Activated T-cell treated with anti-CD3 and anti-CD28 coated beads, Interleukin-2, amount 50 U/mL, for 72 hours (primary cell): ENCODE results near the gene MZT2A. TPM values are rescaled to one million over a fixed set of nuclear protein-coding genes. Genes with fewer than 3 reads are reported as not detected.
"Not testable (repeated sequence)": the region's sequence is repeated elsewhere in the genome, so short reads cannot be mapped to it uniquely, and the experiment has no call there.

ENCODE experiments used
- ATAC-seq, 2 donors: fragments of 150-1000 bp; cut with Tn5 transposase; replicated peaks in 1 of 2; 2 replicates each; pipeline ENCODE4 v1.10.0; 2021; ENCODE audit warnings: moderate library complexity in 2 of 2, mild to moderate bottlenecking in 1 of 2
- DNase-seq, 2 donors: peaks; one replicate each; pipeline ENCODE4 v3.0.0; 2021 to 2022; ENCODE audit warnings: mixed read lengths in 1 of 2
- H3K27ac Mint-ChIP-seq: one replicate; pipeline ENCODE4 v1.8.0; 2022; ENCODE audit warnings: mild to moderate bottlenecking, moderate library complexity, mixed read lengths
- H3K27me3 Mint-ChIP-seq: one replicate; pipeline ENCODE4 v1.8.0; 2022; ENCODE audit warnings: low read depth, mixed read lengths
- H3K36me3 Mint-ChIP-seq, 2 donors: one replicate each; pipeline ENCODE4 v1.8.0; 2022; ENCODE audit warnings: mixed read lengths in 2 of 2, mild to moderate bottlenecking in 1 of 2; ENCODE audit not compliant: insufficient read depth in 2 of 2
- H3K4me1 Mint-ChIP-seq: one replicate; pipeline ENCODE4 v1.8.0; 2022; ENCODE audit warnings: low read depth, mixed read lengths
- H3K4me3 Mint-ChIP-seq, 2 donors: one replicate each; pipeline ENCODE4 v1.8.0; 2022; ENCODE audit warnings: mild to moderate bottlenecking in 2 of 2, mixed read lengths in 2 of 2, moderate library complexity in 2 of 2
- H3K9me3 Mint-ChIP-seq, 2 donors: one replicate each; pipeline ENCODE4 v1.8.0; 2022; ENCODE audit warnings: mixed read lengths in 2 of 2
- total RNA-seq, 2 donors: library from RNA; stranded (reverse); gene quantifications; one replicate each; pipeline ENCODE4 v1.2.3, GENCODE V29; 2022

Gene MZT2A
- total RNA-seq, 2 donors from 2014 or later = 158 to 178 TPM

DNA sequence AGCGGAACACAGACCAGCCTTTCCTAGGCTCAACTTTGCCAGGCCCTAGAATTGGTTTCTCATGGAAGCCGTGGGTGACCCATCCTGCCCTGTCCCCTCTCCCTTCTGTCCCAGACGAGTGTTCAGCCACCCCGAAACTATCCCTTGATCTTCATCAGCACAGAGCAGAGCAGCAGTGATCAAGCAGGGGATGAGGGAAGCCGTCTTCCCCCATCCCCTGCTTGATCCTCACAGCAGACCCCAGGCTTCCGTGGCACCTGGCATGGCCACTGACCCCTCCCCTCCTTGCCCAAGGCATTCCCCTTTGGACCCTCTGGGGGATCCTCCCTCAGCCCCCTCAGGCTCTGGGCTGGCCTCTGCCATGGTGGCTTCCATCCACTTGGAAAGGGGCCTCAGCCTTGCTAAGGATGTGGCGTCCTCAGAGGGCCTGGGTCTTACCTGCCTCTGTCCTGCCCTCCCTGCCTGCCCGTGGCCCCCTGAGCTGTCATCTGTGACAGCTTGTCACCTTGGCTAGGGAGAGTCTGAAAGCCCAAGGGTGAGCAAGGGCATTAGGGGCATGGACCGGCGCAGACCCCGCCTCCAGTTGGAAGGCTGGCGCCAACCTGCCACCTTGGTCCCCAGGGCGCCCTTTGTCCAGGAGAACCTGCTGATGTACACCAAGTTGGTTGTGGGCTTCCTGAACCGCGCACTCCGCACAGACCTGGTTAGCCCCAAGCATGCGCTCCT is 25.1 kb upstream of the MZT2A start:
- H3K4me3 Mint-ChIP-seq = no peak overlapping the region

DNA sequence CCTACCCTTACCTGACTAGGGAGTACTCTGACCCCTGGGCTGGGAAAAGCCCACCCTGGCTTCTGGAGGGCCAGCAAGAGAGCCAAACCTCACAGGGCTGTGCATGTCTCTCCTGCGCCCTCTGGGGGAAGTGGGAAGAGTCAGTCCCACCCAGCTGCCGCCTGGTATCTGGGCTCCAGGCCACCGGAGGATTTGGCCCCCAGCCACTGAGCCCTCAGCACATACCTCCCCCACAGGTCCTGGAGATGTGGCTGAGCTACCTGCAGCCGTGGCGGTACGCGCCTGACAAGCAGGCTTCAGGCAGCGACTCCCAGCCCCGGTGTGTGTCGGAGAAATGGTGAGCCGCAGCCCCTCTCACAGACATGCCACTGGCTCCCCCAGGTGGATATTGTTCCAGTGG is 24.4 kb upstream of the MZT2A start:
- DNase-seq, H3K27ac Mint-ChIP-seq, H3K4me1 Mint-ChIP-seq, H3K27me3 Mint-ChIP-seq, H3K36me3 Mint-ChIP-seq, H3K4me3 Mint-ChIP-seq, ATAC-seq, H3K9me3 Mint-ChIP-seq: not testable (repeated sequence)

More for the DNA sequence above, 25.1 kb upstream of the MZT2A start:
- no peak overlapping the region for H3K27ac Mint-ChIP-seq
- peaks cover 0 to 6% of the 10 kb centered on the region in 2 donors for H3K36me3 Mint-ChIP-seq
- H3K27me3 Mint-ChIP-seq = no peaks in the 10 kb centered on the region
- no peaks in the 10 kb centered on the region for H3K9me3 Mint-ChIP-seq
- DNase-seq (no peak), ATAC-seq (no peak)
- no peaks in the 10 kb centered on the region for H3K4me1 Mint-ChIP-seq

DNA sequence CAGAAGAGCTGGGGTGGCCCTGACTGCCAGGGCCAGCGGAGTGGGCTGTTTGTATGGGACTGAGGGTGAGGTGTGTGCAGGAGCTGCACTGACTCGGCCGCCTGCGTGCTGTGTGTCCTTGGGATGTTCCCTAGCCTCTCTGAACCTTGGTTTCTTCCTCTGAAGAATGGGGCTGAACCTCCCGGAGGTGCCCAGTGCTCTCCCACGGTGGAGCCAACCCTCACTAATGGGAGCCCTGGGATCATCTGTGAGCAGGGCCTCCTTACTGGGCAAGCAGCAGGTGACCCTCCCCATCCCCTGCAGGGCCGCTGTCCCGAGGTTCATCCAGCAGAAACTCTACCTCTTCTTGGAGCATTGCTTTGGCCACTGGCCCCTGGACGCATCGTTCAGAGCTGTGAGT is 23.8 kb upstream of the MZT2A start:
- ATAC-seq (no peak), DNase-seq (no peak)
- Mint-ChIP-seq H3K9me3 (no peaks in the 10 kb centered on the region), H3K27ac (no peak overlapping the region), H3K4me3 (no peak overlapping the region), H3K36me3 (peaks cover 0 to 8% of the 10 kb centered on the region in 2 donors), H3K27me3 (no peaks in the 10 kb centered on the region), H3K4me1 (no peaks in the 10 kb centered on the region)

DNA sequence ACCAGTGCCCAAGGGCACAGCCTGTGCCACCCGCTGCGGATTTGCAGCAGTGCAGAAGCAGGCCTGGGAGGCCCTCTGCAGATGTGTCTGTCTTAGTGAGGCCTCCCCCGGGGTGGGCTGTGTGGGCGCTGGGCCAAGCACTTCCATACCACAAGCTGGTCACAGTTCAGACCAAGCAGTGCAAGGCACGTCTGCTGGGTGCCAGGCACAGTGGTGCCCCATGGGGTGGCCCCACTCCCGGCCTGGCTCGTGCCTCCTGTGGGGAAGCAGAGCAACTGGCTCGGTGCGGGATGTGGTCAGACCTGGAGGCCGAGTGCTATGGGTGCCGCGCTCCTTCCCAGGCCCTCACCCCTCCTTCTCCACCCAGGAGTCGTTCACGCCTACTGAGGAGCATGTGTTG is 23.0 kb upstream of the MZT2A start:
- not testable (repeated sequence) for H3K27me3 Mint-ChIP-seq, ATAC-seq, H3K27ac Mint-ChIP-seq, H3K9me3 Mint-ChIP-seq, H3K4me3 Mint-ChIP-seq, H3K36me3 Mint-ChIP-seq, DNase-seq, H3K4me1 Mint-ChIP-seq

DNA sequence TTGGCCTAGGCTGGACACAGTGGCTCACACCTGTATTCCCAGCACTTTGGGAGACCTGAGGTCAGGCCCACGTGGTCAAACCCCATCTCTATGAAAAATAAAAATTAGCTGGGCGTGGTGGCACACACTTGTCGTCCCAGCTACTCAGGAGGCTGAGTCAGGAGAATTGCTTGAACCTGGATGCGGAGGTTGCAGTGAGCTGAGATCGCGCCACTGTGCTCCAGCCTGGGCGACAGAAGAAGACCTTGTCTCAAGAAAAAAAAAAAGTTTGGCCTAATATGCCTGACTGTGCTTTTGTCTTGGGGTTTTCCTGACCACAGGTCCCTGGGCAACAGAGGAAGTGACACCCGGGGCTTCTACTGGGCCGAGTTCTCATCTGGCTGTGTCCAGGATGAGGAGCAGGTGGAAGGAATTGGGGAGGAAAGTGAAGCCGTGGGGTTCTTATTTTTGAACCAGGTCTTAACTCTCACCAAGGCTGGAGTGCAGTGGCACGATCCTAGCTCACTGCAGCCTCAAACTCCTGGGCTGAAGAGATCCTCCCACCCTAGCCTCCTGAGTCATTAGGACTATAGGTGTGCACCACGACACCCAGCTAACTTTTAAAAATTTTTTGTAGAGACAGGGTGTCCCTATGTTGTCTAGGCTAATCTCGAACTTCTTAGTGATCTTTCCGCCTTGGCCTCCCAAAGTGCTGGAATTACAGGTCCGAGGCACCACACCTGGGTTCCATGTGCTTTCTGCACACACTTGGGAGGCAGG is 22.4 kb upstream of the MZT2A start:
- H3K9me3 Mint-ChIP-seq, H3K36me3 Mint-ChIP-seq, H3K27ac Mint-ChIP-seq, DNase-seq, H3K27me3 Mint-ChIP-seq, H3K4me3 Mint-ChIP-seq, H3K4me1 Mint-ChIP-seq: not testable (repeated sequence)
- ATAC-seq = peak in 1 of 2 donors; percentile 20

DNA sequence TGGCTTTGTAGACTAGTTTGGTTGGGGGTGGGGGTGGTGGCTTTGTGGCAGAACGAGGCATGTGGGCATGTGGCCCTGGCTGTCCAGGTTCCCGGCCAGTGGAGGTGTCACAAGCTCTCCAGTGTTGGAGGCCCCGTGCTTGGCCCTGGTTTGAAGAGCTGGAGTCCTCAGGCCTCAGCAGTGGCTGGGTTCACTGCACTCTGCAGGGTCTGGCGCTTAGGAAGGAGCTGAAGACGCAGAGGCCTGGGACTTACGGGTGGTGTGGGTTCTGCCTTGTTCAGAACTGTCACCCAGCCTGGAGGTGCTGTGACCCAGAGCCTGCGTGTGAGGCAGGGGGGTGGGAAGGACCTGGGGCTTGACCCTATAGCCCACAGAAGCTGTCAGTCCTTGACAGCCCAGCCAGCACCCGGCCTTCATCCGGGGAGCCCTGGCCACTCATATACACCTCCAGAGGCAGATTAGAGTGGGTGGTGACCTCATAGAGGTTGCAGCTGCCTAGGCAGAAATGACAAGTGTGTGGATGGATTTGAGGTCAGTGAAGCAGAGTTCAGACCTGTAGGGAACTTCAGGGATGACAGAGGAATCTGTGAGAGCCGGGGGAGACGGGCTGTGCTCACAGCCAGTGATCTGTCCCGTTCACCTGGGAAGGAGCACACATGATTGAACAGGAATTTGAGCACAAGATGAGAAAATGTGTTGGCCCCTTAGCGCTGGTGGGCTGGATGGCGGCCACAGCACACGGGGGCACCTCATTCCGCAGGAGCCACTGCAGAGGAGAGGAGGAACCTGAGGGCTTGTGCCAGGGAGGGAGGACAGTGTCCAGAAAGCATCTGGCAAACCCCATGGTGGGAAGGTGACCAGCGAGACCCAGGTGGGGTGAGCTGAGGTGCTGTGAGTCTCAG is 20.0 kb upstream of the MZT2A start:
- ATAC-seq = peak in 1 of 2 donors; percentile 16
- H3K27me3 Mint-ChIP-seq, H3K36me3 Mint-ChIP-seq, H3K9me3 Mint-ChIP-seq, H3K27ac Mint-ChIP-seq, DNase-seq, H3K4me1 Mint-ChIP-seq, H3K4me3 Mint-ChIP-seq: not testable (repeated sequence)

DNA sequence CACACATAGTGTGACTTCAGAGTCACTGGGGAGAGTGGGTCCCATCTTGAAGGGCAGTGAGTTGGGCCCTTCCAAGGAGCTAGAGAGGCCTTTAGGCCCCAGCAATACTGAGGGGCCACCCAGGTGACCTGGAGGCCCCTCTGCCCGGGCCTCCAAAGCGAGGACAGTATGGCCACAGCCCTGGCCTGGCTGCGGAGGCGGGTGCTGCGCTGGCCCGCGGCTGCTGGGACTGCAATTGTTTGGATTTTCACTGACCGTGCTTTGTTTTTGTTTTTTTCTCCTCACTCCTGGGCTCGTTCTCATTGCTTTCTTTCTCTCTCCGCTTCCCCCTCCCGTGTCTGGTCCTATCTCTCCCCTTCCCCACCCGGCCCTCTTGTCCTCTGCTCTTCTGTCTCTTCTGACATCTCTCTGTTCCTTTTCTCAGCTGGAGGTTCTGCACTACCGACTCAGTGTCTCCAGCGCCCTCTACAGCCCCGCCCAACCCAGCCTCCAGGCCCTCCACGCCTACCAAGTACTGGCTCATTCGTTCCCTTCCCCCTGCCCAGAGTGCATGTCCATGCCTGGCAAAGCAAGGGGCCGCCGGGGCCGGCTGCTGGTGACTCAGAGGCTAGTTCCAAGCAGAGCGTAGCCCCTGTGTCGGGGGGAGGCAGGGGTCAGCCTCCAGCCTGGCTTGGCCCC is 19.2 kb upstream of the MZT2A start:
- not testable (repeated sequence) for H3K36me3 Mint-ChIP-seq, H3K27me3 Mint-ChIP-seq, ATAC-seq, H3K9me3 Mint-ChIP-seq, H3K27ac Mint-ChIP-seq, H3K4me1 Mint-ChIP-seq, H3K4me3 Mint-ChIP-seq, DNase-seq

DNA sequence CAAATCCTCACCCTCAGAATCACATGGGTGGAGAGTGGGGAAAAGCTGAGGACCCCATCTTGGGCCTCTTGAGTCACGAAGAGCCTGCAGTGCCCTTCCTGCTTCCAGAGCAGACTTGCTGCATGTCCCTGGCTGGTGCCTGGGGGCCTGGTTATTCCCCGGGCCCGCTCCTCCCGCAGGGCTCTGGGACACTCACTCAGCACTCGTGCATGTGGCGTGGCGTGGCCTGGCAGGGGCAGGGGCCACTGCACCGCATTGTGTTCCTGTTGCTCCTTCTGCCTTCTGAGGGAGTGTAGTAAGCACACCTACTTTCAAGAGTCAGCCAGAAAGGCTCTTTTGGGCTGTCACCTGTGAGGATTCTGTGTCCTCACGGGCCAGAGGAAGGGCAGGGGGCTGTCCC is 17.4 kb upstream of the MZT2A start:
- Mint-ChIP-seq H3K27me3 (no peaks in the 10 kb centered on the region), H3K9me3 (no peaks in the 10 kb centered on the region), H3K4me1 (no peaks in the 10 kb centered on the region), H3K36me3 (peaks cover 7 to 16% of the 10 kb centered on the region in 2 donors), H3K4me3 (no peak overlapping the region), H3K27ac (no peak overlapping the region)
- no peak for DNase-seq
- ATAC-seq = no peak

DNA sequence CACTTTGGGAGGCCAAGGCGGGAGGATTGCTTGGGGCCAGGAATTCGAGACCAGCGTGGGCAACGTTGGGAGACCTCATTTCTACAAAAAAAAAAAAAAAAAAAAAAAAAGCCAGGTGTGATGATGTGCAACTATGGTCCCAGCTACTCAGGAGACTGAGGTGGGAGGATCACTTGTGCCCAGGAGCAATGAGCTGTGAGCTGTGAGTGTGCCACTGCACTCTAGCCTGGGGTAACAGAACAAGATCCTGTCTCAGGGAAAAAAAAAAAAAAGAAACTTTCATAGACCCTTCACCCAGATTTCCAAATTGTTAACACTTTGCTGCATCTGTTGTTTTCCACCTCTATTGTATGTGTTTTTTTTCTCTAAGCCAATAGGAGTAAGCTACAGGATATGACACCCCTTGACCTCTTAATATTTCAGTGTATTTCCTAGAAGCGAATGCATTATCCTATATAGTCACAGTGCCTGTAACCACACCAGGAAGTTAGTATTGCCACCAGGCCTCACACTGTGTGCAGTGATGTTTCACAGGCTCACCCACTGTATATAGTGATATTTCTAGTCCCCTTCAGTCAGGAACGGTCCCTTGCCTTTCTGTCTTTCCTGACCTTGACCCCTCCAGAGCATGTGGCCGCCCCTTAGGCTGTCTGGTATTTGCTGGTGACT is 12.0 kb upstream of the MZT2A start:
- DNase-seq, H3K27me3 Mint-ChIP-seq, H3K9me3 Mint-ChIP-seq, H3K4me1 Mint-ChIP-seq: not testable (repeated sequence)
- Mint-ChIP-seq H3K27ac (peak overlapping the region; percentile 56), H3K36me3 (peaks cover 9 to 34% of the 10 kb centered on the region in 2 donors), H3K4me3 (peak overlapping the region in 1 of 2 donors; percentile 56)
- peak; percentile 39 to 96 for ATAC-seq

DNA sequence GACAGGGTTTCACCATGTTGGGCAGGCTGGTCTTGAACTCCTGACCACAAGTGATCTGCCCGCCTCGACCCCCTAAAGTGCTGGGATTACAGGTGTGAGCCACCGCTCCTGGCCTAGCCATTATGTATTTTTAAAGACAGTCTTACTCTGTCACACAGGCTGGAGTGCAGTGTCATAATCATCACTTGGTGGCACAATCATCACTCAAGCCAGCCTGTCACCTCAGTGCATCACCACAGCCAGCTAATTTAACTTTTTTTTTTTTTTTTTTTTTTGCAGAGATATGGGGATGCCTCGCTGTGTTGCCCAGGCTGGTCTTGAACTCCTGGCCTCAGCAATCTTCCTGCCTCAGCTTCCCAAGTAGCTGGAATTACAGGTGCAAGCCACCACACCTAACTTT is 11.4 kb upstream of the MZT2A start:
- not testable (repeated sequence) for H3K27me3 Mint-ChIP-seq, DNase-seq, H3K4me3 Mint-ChIP-seq, H3K4me1 Mint-ChIP-seq, H3K9me3 Mint-ChIP-seq
- peak in 1 of 2 donors; percentile 47 for ATAC-seq
- Mint-ChIP-seq H3K36me3 (peaks cover 9 to 34% of the 10 kb centered on the region in 2 donors), H3K27ac (peak overlapping the region; percentile 81)

DNA sequence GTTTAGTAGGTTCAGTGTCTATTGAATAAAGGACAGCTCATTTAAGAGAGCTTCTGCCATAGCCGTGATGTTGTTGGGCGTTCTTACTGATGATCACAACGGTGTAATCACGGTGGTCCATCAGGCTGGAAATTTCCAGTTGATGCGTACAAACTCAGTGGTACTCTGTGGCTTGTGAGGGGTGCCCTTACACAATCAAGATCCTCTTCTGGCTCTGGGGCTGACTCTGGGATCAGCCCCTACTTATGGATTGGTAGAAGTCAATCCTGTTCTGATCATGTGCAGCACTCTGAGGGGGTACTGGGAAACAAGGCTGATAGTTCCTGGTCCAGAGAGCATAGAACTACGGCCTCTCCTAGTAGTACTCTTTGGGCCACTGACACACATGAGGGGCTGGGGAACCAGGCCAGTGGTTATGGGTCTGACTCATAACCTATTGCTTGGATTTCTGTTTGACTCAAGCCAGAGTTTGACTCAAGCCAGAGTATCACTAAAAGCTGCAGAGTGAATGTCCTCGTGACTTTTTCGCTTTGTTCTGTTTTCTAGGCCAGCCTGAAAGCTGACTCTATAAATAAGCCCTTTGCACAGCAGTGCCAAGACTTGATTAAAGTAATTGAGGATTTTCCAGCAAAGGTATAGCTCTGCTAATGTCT is 6.2 kb upstream of the MZT2A start:
- H3K27me3 Mint-ChIP-seq, H3K9me3 Mint-ChIP-seq: not testable (repeated sequence)
- H3K4me3 Mint-ChIP-seq = peak overlapping the region; percentile 41 to 47
- ATAC-seq = peak; percentile 98 to 99
- peaks cover 4 to 23% of the 10 kb centered on the region in 2 donors for H3K36me3 Mint-ChIP-seq
- H3K4me1 Mint-ChIP-seq = peaks cover 50% of the 10 kb centered on the region
- peak overlapping the region; percentile 61 for H3K27ac Mint-ChIP-seq
- DNase-seq = peak; percentile 56 to 58

DNA sequence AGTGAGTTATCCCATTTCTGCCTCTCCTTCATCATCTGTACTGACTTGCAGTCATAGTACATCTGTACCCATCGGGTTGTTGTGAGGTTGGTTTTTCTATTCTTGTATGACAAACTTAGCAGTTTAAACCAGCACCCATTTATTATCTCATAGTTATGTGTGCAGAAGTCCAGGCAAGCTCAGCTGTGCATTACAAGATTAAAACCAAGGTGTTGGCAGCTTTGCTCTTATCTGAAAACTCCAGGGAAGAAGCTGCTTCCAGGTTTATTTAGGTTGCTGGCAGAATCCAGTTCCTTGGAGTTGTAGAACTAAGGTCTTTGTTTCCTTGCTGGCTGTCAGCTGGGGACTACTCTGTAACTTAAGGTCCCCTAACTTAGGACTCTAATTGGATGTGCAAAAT is 3.3 kb upstream of the MZT2A start:
- H3K27ac Mint-ChIP-seq = peak overlapping the region; percentile 72
- not testable (repeated sequence) for H3K27me3 Mint-ChIP-seq, H3K9me3 Mint-ChIP-seq, ATAC-seq, DNase-seq
- peaks cover 58% of the 10 kb centered on the region for H3K4me1 Mint-ChIP-seq
- H3K36me3 Mint-ChIP-seq = peaks cover 5 to 16% of the 10 kb centered on the region in 2 donors
- H3K4me3 Mint-ChIP-seq = peak overlapping the region in 1 of 2 donors; percentile 43
